ACHN (cell line): ENCODE measurements around the gene TTLL5.
A peak's percentile ranks its signal among the peaks of the same experiment; 100 is the strongest.

Source experiments
- DNase-seq: peaks from one replicate; pipeline ENCODE4 v3.0.0-alpha.2; 2015
- in situ Hi-C: cut with HindIII; loops from 2 replicates; pipeline ENCODE4 v1.10.0; 2017; ENCODE audit warnings: low sequenced_read_pairs, low pct_ligation_motif_present, low pct_unique_long_range_greater_than_20kb

The TTLL5 gene

DNA sequence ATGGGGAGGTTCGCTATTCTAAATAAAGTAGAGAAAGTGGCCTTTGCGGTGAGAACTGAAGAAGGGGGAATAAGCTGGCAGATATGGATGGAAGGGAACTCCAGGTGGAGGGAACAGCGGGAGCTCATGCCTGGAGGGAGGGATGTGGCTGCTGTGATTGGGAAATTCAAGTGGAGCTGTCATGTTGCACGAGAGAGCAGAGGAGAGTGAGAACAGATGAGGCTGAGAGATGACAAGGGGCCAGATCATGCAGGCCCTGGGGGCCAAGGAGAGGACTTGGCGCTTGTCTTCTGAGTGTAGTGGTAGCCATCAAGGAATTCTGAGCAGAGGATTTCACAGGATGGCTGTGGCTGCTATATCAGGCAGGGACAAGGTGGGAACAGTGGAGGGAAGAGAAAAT is 285.7 kb downstream of the TTLL5 start:
- DNase-seq: no peak
- in situ Hi-C loops: no loop called here

GRCh38 chr14:75952489-75952888 is 291.4 kb downstream of the TTLL5 start:
- in situ Hi-C loops: no loop called here
- no peak for DNase-seq

GRCh38 chr14:75959031-75959430 is 298.0 kb downstream of the TTLL5 start:
- in situ Hi-C loops: no loop called here
- no peak for DNase-seq

- no peak for DNase-seq
- in situ Hi-C loops: no loop called here
These were observed 299.2 kb downstream of the TTLL5 start for GRCh38 chr14:75960231-75960630.

GRCh38 chr14:75961662-75962061 is 300.6 kb downstream of the TTLL5 start:
- in situ Hi-C loops: no loop called here
- DNase-seq: no peak

GRCh38 chr14:75967866-75968265 is 306.8 kb downstream of the TTLL5 start:
- no peak for DNase-seq
- in situ Hi-C loops: no loop called here

DNA sequence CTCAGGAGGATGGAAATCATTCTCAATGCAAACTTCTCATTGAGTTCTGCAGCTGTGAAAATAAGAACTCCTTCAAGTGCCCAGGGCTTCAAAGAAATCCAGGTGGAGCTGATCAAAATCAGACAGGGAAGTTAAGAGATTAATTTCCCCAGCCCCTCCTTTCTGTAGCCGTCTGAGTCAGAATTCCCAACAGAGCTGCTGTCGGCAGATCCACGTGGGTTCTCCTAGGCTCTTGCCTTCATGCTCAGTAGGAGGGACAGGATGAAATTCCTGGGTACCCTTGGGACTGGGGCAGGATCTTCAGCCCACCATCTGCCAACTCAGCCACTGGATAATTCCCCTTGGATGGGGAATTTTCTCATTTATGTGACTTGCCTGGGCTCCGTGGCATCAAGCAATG is 307.4 kb downstream of the TTLL5 start:
- in situ Hi-C loops: no loop called here
- DNase-seq: no peak

- in situ Hi-C loops: no loop called here
- no peak for DNase-seq
These were observed 308.1 kb downstream of the TTLL5 start for GRCh38 chr14:75969126-75969525.

GRCh38 chr14:75969891-75970290 is 308.8 kb downstream of the TTLL5 start:
- in situ Hi-C loops: no loop called here
- DNase-seq: no peak

- in situ Hi-C loops: no loop called here
- DNase-seq: no peak
These were observed 309.9 kb downstream of the TTLL5 start for GRCh38 chr14:75970989-75971388.

DNA sequence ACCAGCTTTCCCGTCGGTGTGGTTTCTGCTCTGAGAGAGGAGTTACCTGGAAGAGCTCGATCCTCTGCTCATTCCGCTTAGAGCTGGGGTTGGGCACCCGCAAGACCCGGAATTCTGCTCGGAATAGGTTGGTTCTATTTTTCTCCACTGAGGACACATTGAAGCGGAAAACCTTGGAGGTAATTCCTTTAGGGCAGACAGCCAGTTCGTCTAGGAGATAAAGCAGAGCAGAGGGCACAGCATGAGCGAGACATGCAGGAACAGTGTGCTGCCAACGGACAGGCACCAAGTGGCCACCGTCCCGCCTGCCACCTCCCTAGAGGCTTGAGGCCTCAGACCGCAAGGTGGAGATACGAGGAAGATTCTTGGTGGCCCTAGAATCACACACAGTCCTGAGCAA is 310.5 kb downstream of the TTLL5 start:
- in situ Hi-C loops: no loop called here

DNA sequence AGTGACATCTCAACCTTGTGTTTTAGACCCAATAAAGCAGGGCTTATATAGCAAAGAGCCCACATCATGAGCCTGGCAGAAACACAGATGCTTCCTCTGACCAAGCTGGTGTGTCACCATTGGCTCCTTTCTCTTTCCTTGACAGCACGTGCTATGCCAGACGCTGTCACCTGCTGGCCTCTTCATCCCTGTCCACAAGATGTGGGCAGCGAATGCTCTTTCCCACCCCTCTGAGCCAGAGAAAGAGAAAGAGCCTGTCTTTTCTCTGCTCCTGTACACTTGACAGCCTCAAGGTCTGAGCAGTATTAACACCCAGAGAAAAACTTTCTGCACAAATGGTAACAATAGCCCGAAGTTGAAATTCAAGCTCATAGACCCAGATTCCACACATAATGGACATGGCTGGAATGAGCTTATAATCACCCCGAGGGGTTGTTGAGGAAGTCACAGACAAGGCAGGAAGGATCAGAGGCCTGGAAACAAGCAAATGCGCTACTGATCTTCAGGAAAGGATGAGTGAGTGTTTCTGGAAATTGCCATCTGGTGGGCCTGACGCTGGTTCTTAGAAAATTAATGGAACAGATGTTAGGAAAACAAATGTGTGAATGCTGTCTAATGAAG is 311.9 kb downstream of the TTLL5 start:
- in situ Hi-C loops: no loop called here
- DNase-seq: no peak

More for the DNA sequence above, 310.5 kb downstream of the TTLL5 start:
- DNase-seq: no peak

- in situ Hi-C loops: no loop called here
- DNase-seq: no peak
These were observed 316.0 kb downstream of the TTLL5 start for GRCh38 chr14:75976826-75977581.

DNA sequence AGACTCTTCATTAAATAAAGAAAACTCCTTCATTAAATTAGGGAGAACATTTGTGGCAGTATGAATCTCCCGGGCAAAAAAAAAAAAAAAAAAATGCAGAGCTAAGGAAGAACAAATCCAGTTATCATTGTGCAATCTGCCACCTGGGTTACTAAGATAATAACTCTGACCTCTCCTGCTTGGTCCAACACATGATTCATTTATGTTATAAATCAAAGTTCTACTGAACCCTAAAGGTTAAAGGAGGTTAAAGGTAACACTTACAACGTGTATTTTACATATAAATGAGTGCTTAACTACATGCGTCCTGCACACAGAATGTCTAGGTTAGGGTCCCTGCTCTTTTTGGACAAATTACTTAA is 316.5 kb downstream of the TTLL5 start:
- no peak for DNase-seq
- in situ Hi-C loops: no loop called here

DNA sequence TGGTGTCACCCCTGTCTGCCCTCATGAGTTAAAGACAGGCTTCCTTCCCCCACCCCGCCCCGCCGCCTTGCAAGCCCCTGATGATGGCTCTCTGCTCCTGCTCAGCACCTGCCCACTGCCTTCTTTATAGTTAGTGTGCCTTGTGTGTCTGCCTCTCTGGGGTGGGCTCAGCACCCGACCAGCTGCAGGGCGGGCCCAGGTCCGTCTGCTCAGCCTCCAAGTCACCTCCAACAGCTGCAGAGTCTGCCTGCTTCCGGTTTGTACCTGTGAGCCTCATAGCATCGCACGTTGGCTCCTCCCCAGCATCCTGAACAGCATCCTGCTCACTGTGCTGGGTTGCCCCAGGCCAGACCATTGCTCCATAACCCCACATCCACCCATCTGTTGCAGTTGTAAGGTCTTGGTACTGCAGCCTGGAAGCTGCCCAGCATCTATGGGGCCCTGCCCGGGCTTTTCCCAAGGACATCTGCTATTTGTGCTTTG is 317.2 kb downstream of the TTLL5 start:
- in situ Hi-C loops: no loop called here
- no peak for DNase-seq

DNA sequence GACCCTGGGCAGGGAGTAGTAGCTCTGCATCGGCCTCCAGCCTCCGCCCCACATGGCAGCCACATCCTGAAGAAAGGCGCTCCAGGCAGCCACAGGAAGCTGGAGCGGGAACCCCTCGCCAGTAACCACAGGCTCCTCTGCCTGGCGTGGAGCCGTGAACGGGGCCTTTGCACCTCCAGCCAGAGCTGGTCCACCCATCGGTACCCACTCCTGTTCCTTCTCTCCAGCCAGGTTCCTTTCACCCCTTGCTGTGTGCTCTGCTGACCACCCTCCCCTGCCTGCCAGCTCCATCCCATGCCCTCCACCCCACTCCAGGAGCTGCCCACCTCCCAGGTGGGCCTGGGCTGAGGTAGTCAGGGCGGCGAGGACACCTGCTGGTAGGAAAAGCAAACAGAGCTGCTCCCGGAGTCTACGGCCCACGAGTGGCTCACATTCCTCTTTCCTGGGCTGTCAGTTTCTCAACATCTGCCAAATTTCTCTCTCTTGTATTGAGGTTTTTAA is 318.1 kb downstream of the TTLL5 start:
- in situ Hi-C loops: no loop called here
- peak; percentile 24 for DNase-seq

DNA sequence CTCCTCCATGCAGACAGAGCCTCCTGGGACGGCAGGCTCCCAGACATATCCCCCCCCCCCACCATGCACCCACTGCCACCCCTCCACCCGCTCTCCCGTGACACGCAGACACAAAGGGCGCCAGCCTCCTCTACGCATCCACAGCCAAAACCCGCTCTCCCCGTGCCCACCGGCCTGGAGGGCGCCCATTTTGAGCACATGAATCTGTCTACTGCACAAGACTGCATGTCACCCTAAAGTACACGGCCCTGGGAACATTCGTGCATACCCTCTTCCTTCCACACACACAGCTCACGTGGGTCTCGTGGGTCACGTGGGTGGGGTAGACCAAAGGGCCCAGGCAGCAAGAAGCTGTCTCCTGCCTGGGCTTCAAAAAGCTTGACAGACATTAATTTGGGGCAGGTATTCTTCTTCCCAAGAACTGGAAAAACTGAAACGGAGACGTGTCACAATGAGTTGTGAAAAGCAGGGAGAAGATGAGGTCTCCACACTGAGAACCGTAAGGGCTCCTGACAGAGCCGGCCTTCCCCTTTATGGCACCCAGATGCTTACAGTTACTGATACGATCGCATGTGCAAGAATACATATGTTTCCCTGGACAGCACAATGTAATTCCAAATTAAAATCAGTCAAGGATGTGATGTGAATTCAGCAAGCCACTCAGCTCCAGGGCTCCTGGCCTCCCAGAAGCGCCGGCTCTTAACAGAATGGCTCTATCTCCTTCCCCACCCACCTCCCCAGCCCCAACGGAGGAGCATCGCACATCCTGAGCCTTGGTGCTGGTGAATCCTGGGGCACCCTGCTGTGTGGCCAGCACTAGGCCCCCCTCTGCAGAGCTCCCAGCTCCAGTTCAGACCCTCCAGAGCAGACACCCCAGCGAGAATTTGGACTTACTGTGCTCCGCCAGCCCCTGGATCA is 318.9 kb downstream of the TTLL5 start:
- in situ Hi-C loops: no loop called here
- DNase-seq: no peak

GRCh38 chr14:75980856-75981255 is 319.8 kb downstream of the TTLL5 start:
- DNase-seq: no peak
- in situ Hi-C loops: no loop called here
